HEK293 (cell line): ENCODE data around the gene SMAD4.

Experiments
- CTCF ChIA-PET: fragments of 350-600 bp; formaldehyde crosslinking; extraction: SDS; loops from one replicate; lab custom pipeline; 2021; ENCODE audit warnings: antibody characterized with exemption; lab: Yijun Ruan, JAX
- POLR2A ChIA-PET: fragments of 300-600 bp; formaldehyde crosslinking; extraction: SDS; loops from one replicate; lab custom pipeline; 2020; ENCODE audit warnings: antibody characterized with exemption, inconsistent platforms; lab: Yijun Ruan, JAX
- H3K27ac ChIP-seq: fragments of 200-500 bp; sonication (Bioruptor generic); 2 replicates; pipeline ENCODE4 v1.5.1; 2014; ENCODE audit warnings: low read depth, low read length, control low read depth, inconsistent platforms; ENCODE audit errors: extremely low read depth
- H3K36me3 ChIP-seq, 2 experiments: fragments of 200-500 bp in 1 of 2; sonication (Bioruptor generic) in 1 of 2; 1 replicate in 1 of 2; 2 replicates in 1 of 2; pipeline ENCODE4 v1.5.1; 2014 to 2017; ENCODE audit warnings: inconsistent platforms in 2 of 2, low read length in 2 of 2; ENCODE audit not compliant: control insufficient read depth in 2 of 2, insufficient read depth in 1 of 2
- H3K4me1 ChIP-seq: fragments of 200-500 bp; sonication (Bioruptor generic); 2 replicates; pipeline ENCODE4 v1.5.1; 2014; ENCODE audit warnings: mild to moderate bottlenecking, low read length, inconsistent platforms; ENCODE audit not compliant: control insufficient read depth, insufficient read depth
- H3K4me3 ChIP-seq: 2 replicates; pipeline ENCODE4 v1.5.1; 2011; ENCODE audit warnings: low read depth, mild to moderate bottlenecking, control low read depth, low read length, moderate library complexity
- H3K9me3 ChIP-seq: fragments of 200-500 bp; sonication (Bioruptor generic); 2 replicates; pipeline ENCODE4 v1.5.1; 2014; ENCODE audit warnings: low read depth, low read length, inconsistent platforms; ENCODE audit not compliant: control insufficient read depth, insufficient read depth
- KLF1 ChIP-seq: fragments of 450-650 bp; formaldehyde crosslinking; IDR thresholded peaks from 2 replicates; pipeline ENCODE4 v1.5.1; 2016; ENCODE audit warnings: missing biosample characterization, missing genetic modification characterization
- MEIS1 ChIP-seq: sonication (generic); formaldehyde crosslinking; IDR thresholded peaks from 2 replicates; pipeline ENCODE4 v1.8.1; 2022; ENCODE audit warnings: missing genetic modification reagents, mild to moderate bottlenecking, borderline replicate concordance
- SETDB1 ChIP-seq: IDR thresholded peaks from one replicate; pipeline ENCODE4 v1.6.1; 2017; ENCODE audit warnings: mild to moderate bottlenecking, low read length, moderate library complexity, mixed read lengths; ENCODE audit not compliant: insufficient read length
- TCF7L2 ChIP-seq: IDR thresholded peaks from 2 replicates; pipeline ENCODE4 v1.6.1; 2011; ENCODE audit warnings: low read depth, mild to moderate bottlenecking, inconsistent platforms, low read length, moderate library complexity, borderline replicate concordance
- ZEB2 ChIP-seq: fragments of 450-650 bp; formaldehyde crosslinking; IDR thresholded peaks from 2 replicates; pipeline ENCODE4 v1.5.1; 2016; ENCODE audit warnings: missing biosample characterization, missing genetic modification characterization
- ZNF114 ChIP-seq: fragments of 450-650 bp; formaldehyde crosslinking; IDR thresholded peaks from 2 replicates; pipeline ENCODE4 v1.5.0; 2017; ENCODE audit warnings: missing biosample characterization, missing genetic modification characterization
- ZNF184 ChIP-seq: fragments of 450-650 bp; IDR thresholded peaks from 2 replicates; pipeline ENCODE4 v1.5.1; 2018; ENCODE audit warnings: missing biosample characterization, mild to moderate bottlenecking, missing genetic modification characterization
- ZNF202 ChIP-seq: fragments of 450-650 bp; formaldehyde crosslinking; IDR thresholded peaks from 2 replicates; pipeline ENCODE4 v1.5.1; 2016; ENCODE audit warnings: missing biosample characterization, missing genetic modification characterization, borderline replicate concordance
- ZNF521 ChIP-seq: fragments of 450-650 bp; formaldehyde crosslinking; IDR thresholded peaks from 2 replicates; pipeline ENCODE4 v1.5.1; 2017; ENCODE audit warnings: missing biosample characterization, mild to moderate bottlenecking, missing genetic modification characterization
- ZNF549 ChIP-seq: fragments of 450-650 bp; IDR thresholded peaks from 2 replicates; pipeline ENCODE4 v1.5.1; 2018; ENCODE audit warnings: missing biosample characterization, missing genetic modification characterization, mild to moderate bottlenecking, inconsistent platforms, moderate library complexity
- ZNF558 ChIP-seq: fragments of 450-650 bp; formaldehyde crosslinking; IDR thresholded peaks from 2 replicates; pipeline ENCODE4 v1.5.1; 2016; ENCODE audit warnings: missing biosample characterization, missing genetic modification characterization
- ZNF560 ChIP-seq: fragments of 450-650 bp; formaldehyde crosslinking; IDR thresholded peaks from 2 replicates; pipeline ENCODE4 v1.5.1; 2017; ENCODE audit warnings: missing biosample characterization, missing genetic modification characterization, borderline replicate concordance
- ZNF660 ChIP-seq: fragments of 450-650 bp; IDR thresholded peaks from 2 replicates; pipeline ENCODE4 v1.5.1; 2018; ENCODE audit warnings: missing biosample characterization, mild to moderate bottlenecking, missing genetic modification characterization
- ZNF670 ChIP-seq: fragments of 450-650 bp; formaldehyde crosslinking; IDR thresholded peaks from 2 replicates; pipeline ENCODE4 v1.5.1; 2016; ENCODE audit warnings: missing biosample characterization, missing genetic modification characterization, low read depth
- ZNF747 ChIP-seq: fragments of 450-650 bp; formaldehyde crosslinking; IDR thresholded peaks from 2 replicates; pipeline ENCODE4 v1.5.1; 2016; ENCODE audit warnings: missing biosample characterization, missing genetic modification characterization
- ZNF777 ChIP-seq: fragments of 450-650 bp; formaldehyde crosslinking; IDR thresholded peaks from 2 replicates; pipeline ENCODE4 v1.5.1; 2017; ENCODE audit warnings: missing biosample characterization, missing genetic modification characterization, borderline replicate concordance
- ZNF785 ChIP-seq: fragments of 450-650 bp; formaldehyde crosslinking; IDR thresholded peaks from 2 replicates; pipeline ENCODE4 v1.5.1; 2016; ENCODE audit warnings: missing biosample characterization, missing genetic modification characterization
- ZSCAN30 ChIP-seq: fragments of 450-650 bp; IDR thresholded peaks from 2 replicates; pipeline ENCODE4 v1.5.1; 2018; ENCODE audit warnings: missing biosample characterization, mild to moderate bottlenecking, missing genetic modification characterization, moderate library complexity
- TF ChIP-seq, protein P1 (sequence below): fragments of 450-650 bp; formaldehyde crosslinking; IDR thresholded peaks from 2 replicates; pipeline ENCODE4 v1.5.1; 2017; ENCODE audit warnings: missing biosample characterization, mild to moderate bottlenecking, missing genetic modification characterization, moderate library complexity
- TF ChIP-seq, protein P2 (sequence below): fragments of 450-650 bp; formaldehyde crosslinking; IDR thresholded peaks from 2 replicates; pipeline ENCODE4 v1.5.1; 2016; ENCODE audit warnings: missing biosample characterization, missing genetic modification characterization
- TF ChIP-seq, protein P3 (sequence below): fragments of 450-650 bp; formaldehyde crosslinking; IDR thresholded peaks from 2 replicates; pipeline ENCODE4 v1.5.1; 2016; ENCODE audit warnings: missing biosample characterization, missing genetic modification characterization
- TF ChIP-seq, protein P4 (sequence below): fragments of 450-650 bp; formaldehyde crosslinking; IDR thresholded peaks from 2 replicates; pipeline ENCODE4 v1.5.1; 2017; ENCODE audit warnings: missing biosample characterization, missing genetic modification characterization

The SMAD4 gene

DNA sequence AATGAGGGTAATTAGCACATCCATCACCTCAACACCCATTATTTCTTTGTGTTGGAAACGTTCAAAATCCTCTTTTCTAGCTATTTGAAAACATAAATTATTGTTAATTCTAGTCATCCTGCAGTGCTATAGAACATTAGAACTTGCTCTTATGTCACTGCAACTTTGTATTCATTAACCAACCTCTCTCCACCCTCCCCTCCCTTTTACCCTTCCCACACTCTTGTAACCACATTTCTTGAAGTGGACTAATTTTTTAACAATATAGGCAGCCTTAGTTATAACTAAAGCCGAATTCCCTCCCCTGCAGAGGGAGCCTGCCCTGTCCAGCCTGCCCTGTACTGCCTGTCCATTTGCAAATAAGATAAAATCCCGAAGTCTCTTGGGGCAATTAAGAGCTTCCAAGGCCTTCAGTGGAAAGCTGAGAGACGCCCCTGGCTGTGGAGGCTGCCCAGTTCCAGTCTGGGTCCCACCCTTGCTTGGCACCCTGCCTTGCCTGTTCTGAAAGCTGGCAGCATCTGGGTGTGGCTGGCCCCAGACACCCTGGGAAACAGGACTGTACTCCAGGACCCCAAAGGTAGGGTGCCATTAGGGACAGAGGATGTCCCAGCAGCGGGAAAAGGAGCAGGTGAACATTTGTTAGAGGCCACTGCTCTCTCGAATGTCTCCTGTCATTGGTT lies 102.4 kb downstream of the SMAD4 start:
- H3K27ac ChIP-seq, result no peak overlapping the region
- no peaks in the 10 kb centered on the region for H3K36me3 ChIP-seq
- 0 out of 2 replicates have a peak, but pooled peaks cover 3% of the 10 kb centered on the region for H3K4me1 ChIP-seq
- no peak for TF ChIP-seq ZNF114 (tag by site-specific recombination)
- TF ChIP-seq ZNF521, result no peak
- TF ChIP-seq ZEB2 (tag by site-specific recombination), result no peak
- TF ChIP-seq, protein P1, sequence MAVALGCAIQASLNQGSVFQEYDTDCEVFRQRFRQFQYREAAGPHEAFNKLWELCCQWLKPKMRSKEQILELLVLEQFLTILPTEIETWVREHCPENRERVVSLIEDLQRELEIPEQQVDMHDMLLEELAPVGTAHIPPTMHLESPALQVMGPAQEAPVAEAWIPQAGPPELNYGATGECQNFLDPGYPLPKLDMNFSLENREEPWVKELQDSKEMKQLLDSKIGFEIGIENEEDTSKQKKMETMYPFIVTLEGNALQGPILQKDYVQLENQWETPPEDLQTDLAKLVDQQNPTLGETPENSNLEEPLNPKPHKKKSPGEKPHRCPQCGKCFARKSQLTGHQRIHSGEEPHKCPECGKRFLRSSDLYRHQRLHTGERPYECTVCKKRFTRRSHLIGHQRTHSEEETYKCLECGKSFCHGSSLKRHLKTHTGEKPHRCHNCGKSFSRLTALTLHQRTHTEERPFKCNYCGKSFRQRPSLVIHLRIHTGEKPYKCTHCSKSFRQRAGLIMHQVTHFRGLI, result no peak
- TF ChIP-seq ZSCAN30 (tag by site-specific recombination), result no peak
- TF ChIP-seq ZNF660 (tag by site-specific recombination), result no peak
- no peak for TF ChIP-seq ZNF560 (tag by site-specific recombination)
- TF ChIP-seq, protein P2, sequence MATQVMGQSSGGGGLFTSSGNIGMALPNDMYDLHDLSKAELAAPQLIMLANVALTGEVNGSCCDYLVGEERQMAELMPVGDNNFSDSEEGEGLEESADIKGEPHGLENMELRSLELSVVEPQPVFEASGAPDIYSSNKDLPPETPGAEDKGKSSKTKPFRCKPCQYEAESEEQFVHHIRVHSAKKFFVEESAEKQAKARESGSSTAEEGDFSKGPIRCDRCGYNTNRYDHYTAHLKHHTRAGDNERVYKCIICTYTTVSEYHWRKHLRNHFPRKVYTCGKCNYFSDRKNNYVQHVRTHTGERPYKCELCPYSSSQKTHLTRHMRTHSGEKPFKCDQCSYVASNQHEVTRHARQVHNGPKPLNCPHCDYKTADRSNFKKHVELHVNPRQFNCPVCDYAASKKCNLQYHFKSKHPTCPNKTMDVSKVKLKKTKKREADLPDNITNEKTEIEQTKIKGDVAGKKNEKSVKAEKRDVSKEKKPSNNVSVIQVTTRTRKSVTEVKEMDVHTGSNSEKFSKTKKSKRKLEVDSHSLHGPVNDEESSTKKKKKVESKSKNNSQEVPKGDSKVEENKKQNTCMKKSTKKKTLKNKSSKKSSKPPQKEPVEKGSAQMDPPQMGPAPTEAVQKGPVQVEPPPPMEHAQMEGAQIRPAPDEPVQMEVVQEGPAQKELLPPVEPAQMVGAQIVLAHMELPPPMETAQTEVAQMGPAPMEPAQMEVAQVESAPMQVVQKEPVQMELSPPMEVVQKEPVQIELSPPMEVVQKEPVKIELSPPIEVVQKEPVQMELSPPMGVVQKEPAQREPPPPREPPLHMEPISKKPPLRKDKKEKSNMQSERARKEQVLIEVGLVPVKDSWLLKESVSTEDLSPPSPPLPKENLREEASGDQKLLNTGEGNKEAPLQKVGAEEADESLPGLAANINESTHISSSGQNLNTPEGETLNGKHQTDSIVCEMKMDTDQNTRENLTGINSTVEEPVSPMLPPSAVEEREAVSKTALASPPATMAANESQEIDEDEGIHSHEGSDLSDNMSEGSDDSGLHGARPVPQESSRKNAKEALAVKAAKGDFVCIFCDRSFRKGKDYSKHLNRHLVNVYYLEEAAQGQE, result no peak
- TF ChIP-seq ZNF202 (tag by site-specific recombination), result no peak
- no peak for TF ChIP-seq ZNF785 (tag by site-specific recombination)
- no peak overlapping the region for H3K4me3 ChIP-seq
- no peaks in the 10 kb centered on the region for H3K9me3 ChIP-seq
- ChIA-PET POLR2A (interaction anchor here (0.9 to 1.0 kb wide), 2 partner anchors 9 to 63 kb away, joined by 3 read pairs; no protein-coding TSS in a partner anchor), CTCF (interaction anchor here (0.9 to 1.0 kb wide), 2 partner anchors 17 to 253 kb away, joined by 3 read pairs; no protein-coding TSS in a partner anchor)

DNA sequence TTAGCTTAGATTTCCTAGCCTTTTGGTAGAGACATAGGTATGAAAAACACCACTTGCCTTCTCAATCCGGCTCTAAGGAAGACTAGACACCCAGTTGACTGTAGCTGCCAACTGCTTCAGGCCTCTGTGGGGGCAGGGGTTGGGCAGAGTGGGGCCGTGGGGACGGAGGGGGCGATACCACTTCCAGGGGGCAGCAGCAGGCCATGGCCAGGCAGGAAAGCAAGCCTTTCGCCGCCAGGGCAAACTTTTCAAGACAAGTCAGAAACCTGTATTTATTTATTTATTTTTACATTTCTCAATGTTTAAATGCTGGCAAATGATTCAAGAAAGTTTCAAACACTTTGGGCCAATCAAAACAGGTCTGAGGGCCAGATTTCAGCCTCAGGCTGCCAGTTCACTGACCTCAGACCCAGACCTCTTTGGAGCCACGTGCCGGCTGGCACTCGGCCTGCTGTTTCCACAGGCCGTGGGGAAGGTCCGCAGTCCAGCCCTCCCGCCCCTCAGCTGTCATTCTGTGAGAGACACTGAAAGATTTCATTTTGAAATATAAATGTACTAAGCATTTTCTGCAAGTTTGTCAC lies 103.7 kb downstream of the SMAD4 start:
- POLR2A ChIA-PET, result interaction anchor here (1.0 kb wide), 1 partner anchor 61 kb away, joined by 3 read pairs; no protein-coding TSS in a partner anchor
- CTCF ChIA-PET, result interaction anchor here (0.9 to 1.0 kb wide), 2 partner anchors 16 to 23 kb away, joined by 3 read pairs; no protein-coding TSS in a partner anchor
- no peak overlapping the region for H3K4me3 ChIP-seq
- TF ChIP-seq, protein P3, sequence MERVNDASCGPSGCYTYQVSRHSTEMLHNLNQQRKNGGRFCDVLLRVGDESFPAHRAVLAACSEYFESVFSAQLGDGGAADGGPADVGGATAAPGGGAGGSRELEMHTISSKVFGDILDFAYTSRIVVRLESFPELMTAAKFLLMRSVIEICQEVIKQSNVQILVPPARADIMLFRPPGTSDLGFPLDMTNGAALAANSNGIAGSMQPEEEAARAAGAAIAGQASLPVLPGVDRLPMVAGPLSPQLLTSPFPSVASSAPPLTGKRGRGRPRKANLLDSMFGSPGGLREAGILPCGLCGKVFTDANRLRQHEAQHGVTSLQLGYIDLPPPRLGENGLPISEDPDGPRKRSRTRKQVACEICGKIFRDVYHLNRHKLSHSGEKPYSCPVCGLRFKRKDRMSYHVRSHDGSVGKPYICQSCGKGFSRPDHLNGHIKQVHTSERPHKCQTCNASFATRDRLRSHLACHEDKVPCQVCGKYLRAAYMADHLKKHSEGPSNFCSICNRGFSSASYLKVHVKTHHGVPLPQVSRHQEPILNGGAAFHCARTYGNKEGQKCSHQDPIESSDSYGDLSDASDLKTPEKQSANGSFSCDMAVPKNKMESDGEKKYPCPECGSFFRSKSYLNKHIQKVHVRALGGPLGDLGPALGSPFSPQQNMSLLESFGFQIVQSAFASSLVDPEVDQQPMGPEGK (tag by site-specific recombination), result no peak
- TF ChIP-seq ZNF558 (tag by site-specific recombination) (no peak), ZNF747 (tag by site-specific recombination) (no peak), ZNF777 (no peak), ZNF202 (tag by site-specific recombination) (no peak), KLF1 (no peak), MEIS1 (no peak), ZNF549 (tag by site-specific recombination) (no peak), SETDB1 (no peak), ZNF670 (tag by site-specific recombination) (no peak), ZNF785 (tag by site-specific recombination) (no peak), ZNF184 (no peak), TCF7L2 (no peak)
- TF ChIP-seq, protein P4, sequence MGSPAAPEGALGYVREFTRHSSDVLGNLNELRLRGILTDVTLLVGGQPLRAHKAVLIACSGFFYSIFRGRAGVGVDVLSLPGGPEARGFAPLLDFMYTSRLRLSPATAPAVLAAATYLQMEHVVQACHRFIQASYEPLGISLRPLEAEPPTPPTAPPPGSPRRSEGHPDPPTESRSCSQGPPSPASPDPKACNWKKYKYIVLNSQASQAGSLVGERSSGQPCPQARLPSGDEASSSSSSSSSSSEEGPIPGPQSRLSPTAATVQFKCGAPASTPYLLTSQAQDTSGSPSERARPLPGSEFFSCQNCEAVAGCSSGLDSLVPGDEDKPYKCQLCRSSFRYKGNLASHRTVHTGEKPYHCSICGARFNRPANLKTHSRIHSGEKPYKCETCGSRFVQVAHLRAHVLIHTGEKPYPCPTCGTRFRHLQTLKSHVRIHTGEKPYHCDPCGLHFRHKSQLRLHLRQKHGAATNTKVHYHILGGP (tag by site-specific recombination), result no peak
- H3K36me3 ChIP-seq, result no peaks in the 10 kb centered on the region
- H3K27ac ChIP-seq, result no peak overlapping the region
- 0 out of 2 replicates have a peak, but pooled peaks cover 3% of the 10 kb centered on the region for H3K4me1 ChIP-seq
- H3K9me3 ChIP-seq, result no peaks in the 10 kb centered on the region
